ENCODE measurements around the gene CADPS.

CADPS gene

GRCh38 chr3:62699728-62700127 lies 175.5 kb downstream of the CADPS start:
- no peak overlapping the region for H3K4me3 ChIP-seq (ENCODE audit: low read depth, low read length)

DNA sequence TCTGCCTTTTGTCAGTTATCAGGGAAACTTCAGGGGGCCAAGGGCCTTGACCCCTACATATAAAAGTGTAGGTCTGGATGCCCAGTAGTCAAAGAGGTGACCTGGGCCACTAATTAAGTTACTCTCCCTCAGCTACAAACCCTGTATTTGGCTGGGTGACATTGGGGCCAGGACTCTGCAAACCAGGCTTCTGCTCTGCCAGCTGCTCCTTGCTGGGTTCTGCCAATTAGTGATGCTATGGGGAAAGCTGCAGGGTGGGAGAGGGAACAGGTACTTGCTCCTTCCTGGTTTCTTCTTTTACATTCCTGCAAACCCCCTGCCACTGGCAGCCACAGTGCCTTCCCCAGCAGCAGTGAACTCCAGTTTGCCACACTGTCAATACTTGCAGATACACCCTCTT lies 179.2 kb downstream of the CADPS start:
- H3K4me3 ChIP-seq (ENCODE audit: low read depth, low read length): no peak overlapping the region

DNA sequence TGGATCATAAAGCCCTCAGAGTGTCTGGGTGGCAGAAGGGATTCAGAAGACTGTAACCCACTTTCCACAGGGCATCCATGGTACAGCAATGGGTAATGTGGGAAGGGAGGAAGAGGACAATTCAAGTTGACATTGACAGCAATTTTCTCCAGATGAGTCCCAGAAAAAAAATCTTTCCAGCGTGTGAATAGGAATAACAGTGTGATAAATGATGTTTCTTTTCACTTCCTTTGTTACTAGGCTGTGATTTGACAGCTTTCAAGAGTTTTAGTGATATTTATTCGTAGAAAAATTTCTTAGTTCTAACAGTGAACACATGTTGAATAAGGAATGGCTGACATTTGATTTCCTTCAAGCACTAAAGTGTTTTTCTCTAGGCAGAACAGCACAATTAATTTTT lies 186.4 kb downstream of the CADPS start:
- H3K4me3 ChIP-seq (ENCODE audit: low read depth, low read length): no peak overlapping the region

- no peak overlapping the region for H3K4me3 ChIP-seq (ENCODE audit: low read depth, low read length)
These were observed 187.2 kb downstream of the CADPS start for GRCh38 chr3:62688050-62688449.

DNA sequence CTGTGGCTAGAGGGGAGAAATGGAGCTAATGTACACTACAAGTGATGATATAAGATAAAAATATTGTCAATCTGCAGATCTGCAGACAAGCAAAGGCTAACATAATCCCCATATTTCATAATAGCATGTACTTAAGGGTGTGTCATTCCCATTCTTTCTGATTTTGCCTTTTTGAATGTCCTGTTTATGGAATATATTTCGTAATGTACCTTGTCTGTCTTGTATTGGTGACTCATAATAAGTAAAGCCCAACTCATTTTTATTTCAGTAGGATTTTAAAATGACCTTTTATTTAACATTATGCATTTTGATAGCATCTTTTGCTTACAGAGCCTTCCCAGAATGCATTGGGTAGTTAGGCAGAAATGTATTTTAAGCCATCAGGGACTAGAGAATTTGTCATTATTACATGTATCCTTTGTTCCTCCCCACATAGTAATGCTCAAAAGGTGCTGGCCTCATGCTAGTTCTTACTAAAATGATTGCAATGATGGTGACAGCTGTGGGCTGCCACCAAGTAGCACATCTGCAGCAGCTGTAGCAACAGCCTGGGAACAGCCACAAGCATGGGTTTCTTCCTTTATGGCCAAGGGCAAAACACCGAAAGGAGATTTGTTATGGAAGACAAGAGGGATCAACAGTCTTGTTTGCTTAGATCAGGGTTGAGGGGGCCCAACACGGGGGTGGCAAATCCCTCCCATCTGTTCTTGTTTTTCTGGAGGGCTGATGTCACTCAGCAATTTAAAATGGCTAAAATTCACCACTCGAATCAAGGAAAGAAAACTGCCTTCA lies 188.5 kb downstream of the CADPS start:
- no peak overlapping the region for H3K4me3 ChIP-seq (ENCODE audit: low read depth, low read length)

DNA sequence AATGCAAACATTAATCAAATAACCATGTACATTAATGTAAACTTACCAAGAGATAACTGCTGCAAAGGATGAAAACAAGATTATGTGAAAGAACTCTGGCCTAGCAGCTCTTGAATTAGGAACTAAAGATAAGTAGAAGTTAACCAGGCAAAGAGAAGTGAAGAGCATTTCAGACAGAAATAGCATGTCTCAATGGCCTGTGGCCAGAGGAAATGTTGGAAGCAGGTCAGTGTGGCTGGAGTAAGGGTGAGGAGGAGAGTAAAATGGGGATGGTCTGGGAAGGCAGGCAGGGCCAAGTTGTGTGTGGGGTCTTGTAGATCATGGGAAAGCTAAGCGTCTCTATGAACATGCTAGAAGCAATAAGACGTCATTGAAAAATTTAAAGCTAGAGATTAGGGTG lies 192.4 kb downstream of the CADPS start:
- H3K4me3 ChIP-seq (ENCODE audit: low read depth, low read length): no peak overlapping the region

DNA sequence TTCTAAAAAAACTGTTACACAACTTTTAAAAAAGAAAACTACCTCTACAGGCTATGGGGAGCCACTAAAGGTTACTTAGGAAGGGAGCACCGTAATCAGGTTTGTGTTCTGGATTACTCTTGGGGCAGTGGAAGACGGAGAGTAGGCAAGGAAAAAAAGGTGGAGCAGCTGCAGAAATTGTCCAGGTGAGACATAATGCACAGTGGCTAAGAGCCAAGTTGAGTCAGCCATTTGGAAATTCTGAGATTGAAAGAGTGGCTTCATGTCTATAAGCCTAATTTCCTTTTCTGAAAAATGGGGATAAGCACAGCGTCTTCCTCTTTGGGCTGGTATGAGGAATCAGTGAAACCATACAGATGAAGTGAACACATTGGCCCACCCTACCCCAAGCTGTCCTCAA lies 195.2 kb downstream of the CADPS start:
- no peak overlapping the region for H3K4me3 ChIP-seq (ENCODE audit: low read depth, low read length)

DNA sequence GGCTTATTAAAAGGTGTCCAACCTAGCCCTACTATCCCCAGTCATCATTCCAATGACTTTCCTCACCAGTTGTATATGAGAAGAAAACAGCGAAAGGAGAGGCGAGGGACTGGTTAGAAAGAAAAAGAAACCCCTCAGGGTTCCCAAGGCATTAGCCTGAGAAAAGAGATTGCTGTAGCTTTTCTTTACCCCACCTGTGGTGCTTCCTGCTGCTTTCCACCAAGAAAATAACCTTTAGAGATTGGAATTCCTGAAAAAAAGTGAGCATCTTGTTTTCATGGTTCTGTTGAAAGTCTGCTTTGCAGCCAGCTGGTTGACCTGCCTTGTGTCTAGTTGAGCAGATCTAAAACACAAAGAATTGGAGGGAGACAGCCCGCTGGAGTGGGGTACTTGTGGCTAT lies 196.4 kb downstream of the CADPS start:
- H3K4me3 ChIP-seq (ENCODE audit: low read depth, low read length): no peak overlapping the region

DNA sequence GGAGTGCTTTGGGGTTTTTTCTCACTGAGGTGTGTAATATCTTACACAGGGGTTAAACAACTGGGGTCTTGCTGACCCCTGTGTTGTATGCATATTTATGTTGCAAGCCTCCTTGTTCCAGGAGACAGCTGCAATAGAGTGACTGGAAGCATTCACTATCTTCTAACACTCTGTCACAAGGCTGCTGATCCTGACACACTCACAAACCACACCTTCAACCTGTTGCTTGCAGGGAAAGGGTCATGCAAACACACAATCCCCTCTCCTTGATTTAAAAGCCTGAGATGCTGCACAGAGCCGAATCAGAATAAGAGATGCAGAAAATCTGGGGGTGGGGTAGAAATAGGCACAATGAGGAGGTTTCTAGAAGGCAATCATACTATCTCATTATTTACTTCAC lies 197.3 kb downstream of the CADPS start:
- no peak overlapping the region for H3K4me3 ChIP-seq (ENCODE audit: low read depth, low read length)

DNA sequence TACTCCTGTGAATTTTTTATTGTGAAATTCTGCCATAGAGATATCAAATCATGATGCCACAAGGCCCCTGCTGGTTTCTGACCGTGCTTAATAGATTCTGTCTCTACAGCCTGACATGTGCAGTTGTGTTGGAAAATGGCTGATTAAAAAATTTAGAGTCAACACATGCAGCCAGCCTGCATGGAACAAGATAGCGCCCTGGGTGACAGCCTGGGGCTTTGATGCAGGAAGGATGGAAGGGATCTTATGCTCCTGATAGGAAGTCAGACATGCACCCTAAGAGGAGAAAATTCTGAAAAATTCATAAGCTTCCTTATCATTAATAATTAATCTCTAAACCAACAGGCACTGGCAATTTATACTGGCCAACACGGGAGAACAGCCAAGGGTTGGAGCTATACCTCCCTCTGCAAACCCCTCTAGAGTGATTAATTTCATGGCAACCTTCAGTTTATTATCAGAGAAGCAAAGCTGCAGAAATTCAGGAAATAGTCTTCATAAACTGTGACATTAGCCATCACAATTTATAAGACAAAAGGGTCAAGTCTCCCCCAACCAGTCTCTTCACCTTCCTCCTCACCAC lies 198.4 kb downstream of the CADPS start:
- H3K4me3 ChIP-seq (ENCODE audit: low read depth, low read length): no peak overlapping the region

- no peak overlapping the region for H3K4me3 ChIP-seq (ENCODE audit: low read depth, low read length)
These were observed 199.7 kb downstream of the CADPS start for GRCh38 chr3:62675492-62675891.

GRCh38 chr3:62672988-62673313 lies 202.3 kb downstream of the CADPS start:
- no peak overlapping the region for H3K4me3 ChIP-seq (ENCODE audit: low read depth, low read length)

DNA sequence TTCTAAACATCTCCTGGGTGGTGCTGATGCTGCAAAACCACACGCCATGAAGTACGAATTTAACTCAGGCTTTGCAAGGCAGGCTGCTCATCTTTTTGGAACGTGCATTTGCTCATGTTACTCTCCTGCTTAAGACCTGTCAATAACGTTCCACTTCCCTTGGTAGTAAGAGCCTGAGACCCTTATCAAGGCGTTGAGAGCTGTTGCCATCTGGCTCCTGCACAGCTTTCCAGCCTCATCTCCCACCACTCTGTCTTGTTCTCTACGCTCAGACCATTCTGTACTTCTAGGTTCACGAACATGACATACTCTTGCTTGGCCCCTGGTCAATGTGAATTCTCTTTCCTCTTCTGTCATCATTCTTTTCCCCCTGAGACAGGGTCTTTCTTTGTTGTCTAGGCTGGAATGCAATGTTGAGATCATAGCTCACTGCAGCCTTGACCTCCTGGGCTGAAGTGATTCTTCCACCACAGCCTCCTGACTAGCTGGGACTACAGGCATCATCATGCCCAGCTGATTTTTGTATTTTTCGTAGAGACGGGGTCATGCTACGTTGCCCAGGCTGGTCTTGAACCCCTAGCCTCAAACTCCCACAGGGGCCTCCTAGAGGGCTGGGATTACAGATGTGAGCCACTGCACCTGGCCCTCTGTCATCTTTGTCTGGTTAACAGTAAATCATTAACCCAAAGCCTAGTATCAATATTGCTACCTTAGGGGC lies 202.8 kb downstream of the CADPS start:
- no peak overlapping the region for H3K4me3 ChIP-seq (ENCODE audit: low read depth, low read length)

GRCh38 chr3:62670351-62670750 lies 204.9 kb downstream of the CADPS start:
- H3K4me3 ChIP-seq (ENCODE audit: low read depth, low read length): no peak overlapping the region

DNA sequence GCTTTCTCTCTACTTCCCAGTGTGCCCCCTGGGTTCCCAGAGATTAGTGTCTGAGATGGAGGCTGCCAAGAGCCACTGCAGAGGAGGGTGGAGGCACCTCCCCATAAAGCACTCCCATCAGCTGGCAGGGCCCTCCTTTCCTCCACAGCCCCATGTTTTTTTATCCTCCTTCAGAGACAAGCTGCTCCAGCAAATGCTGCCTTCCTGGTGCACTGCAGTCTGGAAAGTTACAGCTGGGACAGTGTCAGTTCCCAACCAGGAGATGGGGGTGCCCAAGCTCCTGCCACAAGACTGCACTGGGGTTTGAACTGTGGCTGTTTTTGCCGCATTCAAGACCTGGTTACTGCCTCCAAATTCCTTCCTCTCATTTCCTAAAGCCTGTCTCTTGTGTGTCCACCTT lies 206.1 kb downstream of the CADPS start:
- no peak overlapping the region for H3K4me3 ChIP-seq (ENCODE audit: low read depth, low read length)

DNA sequence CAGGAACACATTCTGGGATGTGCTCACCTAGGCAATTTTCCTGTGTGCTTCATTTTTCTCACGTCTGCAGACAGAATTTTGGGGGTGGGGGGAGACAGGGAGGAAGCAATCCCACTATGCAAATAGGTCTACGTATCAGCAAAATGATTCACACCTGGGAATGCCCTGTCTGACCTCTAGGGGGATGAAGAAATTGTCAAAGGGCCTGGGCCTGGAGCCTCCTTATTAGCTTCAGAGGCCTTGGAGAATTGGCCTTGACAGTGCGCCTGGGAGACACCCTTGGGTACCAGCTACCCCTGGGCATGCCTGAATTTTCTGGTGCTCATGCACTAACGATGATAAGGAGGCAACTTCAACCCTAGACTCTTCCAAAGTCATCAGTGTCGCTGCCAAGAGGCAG lies 207.5 kb downstream of the CADPS start:
- no peak overlapping the region for H3K4me3 ChIP-seq (ENCODE audit: low read depth, low read length)

DNA sequence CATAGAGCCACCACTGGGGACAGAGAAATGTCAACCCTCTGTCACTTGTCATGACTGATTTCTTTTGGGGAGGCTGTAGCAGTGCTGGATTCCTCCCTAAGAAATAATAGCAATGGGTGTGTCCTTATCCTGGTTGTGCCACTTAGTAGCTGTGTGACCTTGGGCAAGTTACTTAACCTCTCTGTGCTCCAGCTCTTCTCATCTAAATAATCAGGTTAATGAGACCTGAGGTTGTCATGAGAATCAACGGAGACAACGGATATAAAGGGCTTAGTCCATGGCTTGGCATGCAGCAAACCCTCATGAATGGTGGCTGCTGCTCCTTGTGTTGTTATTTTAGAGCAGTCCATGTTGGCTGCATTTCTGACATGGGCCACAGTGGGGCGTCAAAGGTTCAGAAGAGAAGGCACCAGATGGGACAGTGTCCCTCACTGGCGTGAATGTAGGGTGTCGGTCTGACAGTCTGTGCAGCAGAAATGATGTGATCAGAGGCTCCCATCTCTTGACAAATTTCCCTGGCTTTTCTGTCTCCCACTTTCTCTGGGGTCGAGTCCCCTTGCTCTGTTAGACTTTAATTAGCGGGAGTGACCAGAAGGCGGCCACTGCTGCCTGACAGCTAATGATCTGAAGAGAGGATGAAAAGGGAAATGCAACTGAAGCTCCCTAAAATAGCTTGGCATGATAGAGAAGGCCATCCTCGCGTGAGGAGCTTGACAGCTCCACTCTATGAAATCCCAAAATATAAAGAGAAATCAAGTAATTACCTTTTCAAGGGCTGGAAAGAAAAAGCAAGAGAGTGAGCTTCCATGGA lies 209.4 kb downstream of the CADPS start:
- H3K4me3 ChIP-seq (ENCODE audit: low read depth, low read length): no peak overlapping the region

GRCh38 chr3:62662677-62663076 lies 212.5 kb downstream of the CADPS start:
- H3K4me3 ChIP-seq (ENCODE audit: low read depth, low read length): no peak overlapping the region

- H3K4me3 ChIP-seq (ENCODE audit: low read depth, low read length): no peak overlapping the region
These were observed 215.6 kb downstream of the CADPS start for GRCh38 chr3:62659660-62660059.

- H3K4me3 ChIP-seq (ENCODE audit: low read depth, low read length): no peak overlapping the region
These were observed 219.5 kb downstream of the CADPS start for GRCh38 chr3:62655691-62656063.

- no peak overlapping the region for H3K4me3 ChIP-seq (ENCODE audit: low read depth, low read length)
These were observed 220.0 kb downstream of the CADPS start for GRCh38 chr3:62655056-62655690.
